Measurements from ENCODE around the gene PCSK5. TPM values are rescaled to one million over a fixed set of nuclear protein-coding genes. Genes with fewer than 3 reads are reported as not detected.

PCSK5 gene
- polyA plus RNA-seq, 3 donors, result 4.8 to 13.0 (median 7.1) TPM

GRCh38 chr9:76266649-76267283 lies 376.3 kb downstream of the PCSK5 start:
- DNase-seq, result no peak
- Mint-ChIP-seq H3K4me1 (no peaks in the 10 kb centered on the region), H3K27me3 (ENCODE audit: low read depth in 3 of 3) (no peaks in the 10 kb centered on the region), H3K36me3 (no peaks in the 10 kb centered on the region), H3K27ac (no peak overlapping the region), H3K9me3 (peaks cover 0 to 9% (median 2%) of the 10 kb centered on the region in 7 donors), H3K4me3 (no peak overlapping the region)
- H3K79me2 ChIP-seq (ENCODE audit: insufficient read depth, low read length), result no peaks in the 10 kb centered on the region
- no peaks in the 10 kb centered on the region for H3K27me3 ChIP-seq (ENCODE audit: control insufficient read depth in 2 of 2, insufficient read depth in 2 of 2, low read length in 2 of 2)
- H3K4me1 ChIP-seq (ENCODE audit: control insufficient read depth in 1 of 2, insufficient read depth in 2 of 2, low read length in 2 of 2), result no peaks in the 10 kb centered on the region
- H3K9me3 ChIP-seq (replicated peaks in 1 of 2; ENCODE audit: control insufficient read depth in 1 of 2, insufficient read depth in 1 of 2, low read length in 2 of 2), result no peaks in the 10 kb centered on the region
- H3K36me3 ChIP-seq (replicated peaks in 1 of 2; ENCODE audit: control insufficient read depth in 1 of 2, insufficient read depth in 2 of 2, low read length in 2 of 2), result no peaks in the 10 kb centered on the region
- no peaks in the 10 kb centered on the region for H4K20me1 ChIP-seq (ENCODE audit: insufficient read depth, low read length)
- no peak overlapping the region for H3K27ac ChIP-seq (ENCODE audit: low read depth in 1 of 2, low read length in 2 of 2)
- no peak overlapping the region for H3K4me3 ChIP-seq (replicated peaks in 1 of 3; ENCODE audit: low read depth in 2 of 3, low read length in 3 of 3)
- TF ChIP-seq CTCF (IDR thresholded peaks at IDR 0.05), result no peak
- intact Hi-C loops (cut with micrococcal nuclease), result no loop called here
- H3K9ac ChIP-seq (ENCODE audit: insufficient read depth, low read length, poor library complexity, severe bottlenecking), result no peak overlapping the region
- H2AFZ ChIP-seq (ENCODE audit: insufficient read depth, low read depth, low read length, poor library complexity, severe bottlenecking), result no peak overlapping the region
- WGBS (ENCODE audit: insufficient coverage), result no CpG with 5 or more reads among the region's 1 CpG
- no peak overlapping the region for H3K4me2 ChIP-seq (replicated peaks; ENCODE audit: extremely low read depth, low read length, poor library complexity, severe bottlenecking)

GRCh38 chr9:76267284-76267652 lies 376.8 kb downstream of the PCSK5 start:
- no CpG with 5 or more reads among the region's 3 CpGs for WGBS (ENCODE audit: insufficient coverage)
- Mint-ChIP-seq H3K27ac (no peak overlapping the region), H3K4me3 (no peak overlapping the region), H3K4me1 (no peaks in the 10 kb centered on the region), H3K36me3 (no peaks in the 10 kb centered on the region), H3K9me3 (peaks cover 0 to 9% (median 2%) of the 10 kb centered on the region in 7 donors), H3K27me3 (ENCODE audit: low read depth in 3 of 3) (no peaks in the 10 kb centered on the region)
- intact Hi-C loops (cut with micrococcal nuclease), result no loop called here
- Histone ChIP-seq H3K27me3 (ENCODE audit: control insufficient read depth in 2 of 2, insufficient read depth in 2 of 2, low read length in 2 of 2) (no peaks in the 10 kb centered on the region), H3K36me3 (replicated peaks in 1 of 2; ENCODE audit: control insufficient read depth in 1 of 2, insufficient read depth in 2 of 2, low read length in 2 of 2) (no peaks in the 10 kb centered on the region), H3K4me1 (ENCODE audit: control insufficient read depth in 1 of 2, insufficient read depth in 2 of 2, low read length in 2 of 2) (no peaks in the 10 kb centered on the region), H3K79me2 (ENCODE audit: insufficient read depth, low read length) (no peaks in the 10 kb centered on the region), H3K4me2 (replicated peaks; ENCODE audit: extremely low read depth, low read length, poor library complexity, severe bottlenecking) (no peak overlapping the region), H4K20me1 (ENCODE audit: insufficient read depth, low read length) (no peaks in the 10 kb centered on the region), H3K9ac (ENCODE audit: insufficient read depth, low read length, poor library complexity, severe bottlenecking) (no peak overlapping the region), H2AFZ (ENCODE audit: insufficient read depth, low read depth, low read length, poor library complexity, severe bottlenecking) (no peak overlapping the region), H3K9me3 (replicated peaks in 1 of 2; ENCODE audit: control insufficient read depth in 1 of 2, insufficient read depth in 1 of 2, low read length in 2 of 2) (no peaks in the 10 kb centered on the region), H3K4me3 (replicated peaks in 1 of 3; ENCODE audit: low read depth in 2 of 3, low read length in 3 of 3) (no peak overlapping the region), H3K27ac (ENCODE audit: low read depth in 1 of 2, low read length in 2 of 2) (no peak overlapping the region)
- DNase-seq, result no peak
- TF ChIP-seq CTCF (IDR thresholded peaks at IDR 0.05), result no peak
